H9 (cell line): ENCODE measurements around the gene ZC3H18. TPM values are rescaled to one million over a fixed set of nuclear protein-coding genes. Genes with fewer than 3 reads are reported as not detected.

ENCODE experiments used
- DNase-seq: peaks from one replicate; pipeline ENCODE4 v3.0.0-alpha.2; 2017
- H2AFZ ChIP-seq: one replicate; pipeline ENCODE4 v1.6.1; 2013; ENCODE audit warnings: mild to moderate bottlenecking, low read length, control low read depth, moderate library complexity
- H2AK5ac ChIP-seq: 2 replicates; pipeline ENCODE4 v1.6.1; 2013; ENCODE audit warnings: low read length, control low read depth, mixed read lengths; ENCODE audit not compliant: insufficient read length
- H2BK120ac ChIP-seq: one replicate; pipeline ENCODE4 v1.6.1; 2013; ENCODE audit warnings: low read depth, mild to moderate bottlenecking, low read length, control low read depth, inconsistent platforms; ENCODE audit not compliant: poor library complexity, severe bottlenecking
- H2BK12ac ChIP-seq: 2 replicates; pipeline ENCODE4 v1.6.1; 2013; ENCODE audit warnings: low read length, control low read depth, mixed read lengths, low read depth; ENCODE audit not compliant: insufficient read length
- H2BK15ac ChIP-seq: 2 replicates; pipeline ENCODE4 v1.6.1; 2013; ENCODE audit warnings: low read depth, low read length, control low read depth
- H2BK20ac ChIP-seq: one replicate; pipeline ENCODE4 v1.6.1; 2013; ENCODE audit warnings: low read depth, mild to moderate bottlenecking, low read length, control low read depth, inconsistent platforms; ENCODE audit not compliant: poor library complexity, severe bottlenecking
- H2BK5ac ChIP-seq: 2 replicates; pipeline ENCODE4 v1.6.1; 2013; ENCODE audit warnings: low read length, control low read depth, mixed read lengths; ENCODE audit not compliant: insufficient read length
- H3K14ac ChIP-seq: 2 replicates; pipeline ENCODE4 v1.6.1; 2013; ENCODE audit warnings: low read length, control low read depth; ENCODE audit not compliant: insufficient read depth
- H3K18ac ChIP-seq: 2 replicates; pipeline ENCODE4 v1.6.1; 2013; ENCODE audit warnings: low read depth, mild to moderate bottlenecking, mixed read lengths, low read length, control low read depth; ENCODE audit not compliant: insufficient read length
- H3K23ac ChIP-seq: 2 replicates; pipeline ENCODE4 v1.6.1; 2013; ENCODE audit warnings: low read length, control low read depth, mixed read lengths, low read depth; ENCODE audit not compliant: insufficient read length
- H3K23me2 ChIP-seq: 2 replicates; pipeline ENCODE4 v1.6.1; 2013; ENCODE audit warnings: low read depth, mild to moderate bottlenecking, mixed read lengths, low read length, control low read depth; ENCODE audit not compliant: insufficient read length, poor library complexity, severe bottlenecking
- H3K27ac ChIP-seq: 2 replicates; pipeline ENCODE4 v1.5.1; 2013; ENCODE audit warnings: low read length, control low read depth, mixed read lengths, low read depth; ENCODE audit not compliant: insufficient read length
- H3K27me3 ChIP-seq: 2 replicates; pipeline ENCODE4 v1.6.1; 2013; ENCODE audit warnings: low read length, control low read depth, inconsistent platforms; ENCODE audit not compliant: insufficient read depth
- H3K4ac ChIP-seq: 2 replicates; pipeline ENCODE4 v1.6.1; 2013; ENCODE audit warnings: low read depth, mild to moderate bottlenecking, control low read depth, inconsistent platforms, low read length, moderate library complexity
- H3K4me1 ChIP-seq: 2 replicates; pipeline ENCODE4 v1.6.1; 2013; ENCODE audit warnings: low read length, control low read depth, inconsistent platforms; ENCODE audit not compliant: insufficient read depth
- H3K4me2 ChIP-seq: 2 replicates; pipeline ENCODE4 v1.6.1; 2013; ENCODE audit warnings: low read length, control low read depth, mixed read lengths; ENCODE audit not compliant: insufficient read length, insufficient read depth
- H3K56ac ChIP-seq: 2 replicates; pipeline ENCODE4 v1.6.1; 2013; ENCODE audit warnings: low read depth, mild to moderate bottlenecking, mixed read lengths, low read length, control low read depth; ENCODE audit not compliant: insufficient read length
- H3K79me1 ChIP-seq: 2 replicates; pipeline ENCODE4 v1.6.1; 2013; ENCODE audit warnings: low read depth, mild to moderate bottlenecking, moderate library complexity, low read length, control low read depth, inconsistent platforms; ENCODE audit not compliant: insufficient read depth, poor library complexity, severe bottlenecking
- H3K79me2 ChIP-seq: 2 replicates; pipeline ENCODE4 v1.6.1; 2013; ENCODE audit warnings: low read length, control low read depth, inconsistent platforms; ENCODE audit not compliant: insufficient read depth
- H3K9ac ChIP-seq: 2 replicates; pipeline ENCODE4 v1.6.1; 2013; ENCODE audit warnings: low read length, control low read depth, mixed read lengths; ENCODE audit not compliant: insufficient read length; ENCODE audit errors: extremely low read depth
- H3K9me3 ChIP-seq: one replicate; pipeline ENCODE4 v1.6.1; 2013; ENCODE audit warnings: low read depth, low read length, inconsistent platforms; ENCODE audit not compliant: control insufficient read depth
- H3T11ph ChIP-seq: one replicate; pipeline ENCODE4 v1.6.1; 2013; ENCODE audit warnings: mild to moderate bottlenecking, low read length, control low read depth, inconsistent platforms
- H4K20me1 ChIP-seq: one replicate; pipeline ENCODE4 v1.6.1; 2013; ENCODE audit not compliant: control insufficient read depth, insufficient read length, insufficient read depth
- H4K5ac ChIP-seq: 2 replicates; pipeline ENCODE4 v1.6.1; 2013; ENCODE audit warnings: low read depth, mild to moderate bottlenecking, mixed read lengths, low read length, control low read depth; ENCODE audit not compliant: insufficient read length
- H4K8ac ChIP-seq: replicated peaks from 2 replicates; pipeline ENCODE4 v1.6.1; 2013; ENCODE audit warnings: low read length, control low read depth, mixed read lengths, low read depth; ENCODE audit not compliant: insufficient read length
- H4K91ac ChIP-seq: 2 replicates; pipeline ENCODE4 v1.6.1; 2013; ENCODE audit warnings: low read depth, mild to moderate bottlenecking, moderate library complexity, mixed read lengths, low read length, control low read depth; ENCODE audit not compliant: insufficient read length
- H3K27ac Mint-ChIP-seq, 3 experiments: 2 replicates in 2 of 3; 3 replicates in 1 of 3; pipeline ENCODE4 v1.8.0; 2020 to 2021; ENCODE audit warnings: mixed read lengths in 3 of 3, mild to moderate bottlenecking in 1 of 3, moderate library complexity in 1 of 3
- H3K27me3 Mint-ChIP-seq: 2 replicates; pipeline ENCODE4 v1.8.0; 2021; ENCODE audit warnings: low read depth, mild to moderate bottlenecking, moderate library complexity, mixed read lengths
- H3K36me3 Mint-ChIP-seq, 3 experiments: 2 replicates in 2 of 3; 3 replicates in 1 of 3; pipeline ENCODE4 v1.8.0; 2020 to 2021; ENCODE audit warnings: low read depth in 3 of 3, mixed read lengths in 3 of 3; ENCODE audit not compliant: insufficient read depth in 1 of 3
- H3K4me1 Mint-ChIP-seq, 2 experiments: 2 replicates each; pipeline ENCODE4 v1.8.0; 2020; ENCODE audit warnings: mixed read lengths in 2 of 2
- H3K4me3 Mint-ChIP-seq, 2 experiments: 2 replicates in 1 of 2; 3 replicates in 1 of 2; pipeline ENCODE4 v1.8.0; 2020 to 2021; ENCODE audit warnings: mild to moderate bottlenecking in 2 of 2, mixed read lengths in 2 of 2, moderate library complexity in 1 of 2
- H3K9me3 Mint-ChIP-seq, 2 experiments: 2 replicates in 1 of 2; 3 replicates in 1 of 2; pipeline ENCODE4 v1.8.0; 2020; ENCODE audit warnings: mild to moderate bottlenecking in 2 of 2, mixed read lengths in 2 of 2, moderate library complexity in 1 of 2
- CTCF ChIP-seq: fragments of 200-600 bp; sonication (generic); conservative IDR thresholded peaks from 3 replicates; pipeline ENCODE4 v1.8.0; 2021; ENCODE audit warnings: antibody characterized with exemption, mild to moderate bottlenecking
- WGBS: extraction: QIAGEN DNeasy Blood & Tissue Kit; methylation state at CpG from one replicate; pipeline ENCODE4 v1.1.7; 2013; ENCODE audit warnings: missing lambda C conversion rate, low lambda C conversion rate, mixed read lengths; ENCODE audit not compliant: insufficient read length; ENCODE audit errors: extremely low coverage; 5-methylcytosine and 5-hydroxymethylcytosine counted together
- total RNA-seq: library from RNA; stranded (reverse); gene quantifications from 2 replicates; pipeline ENCODE4 v1.2.1, GENCODE V29; 2021

Gene ZC3H18
- total RNA-seq, 1 experiment from 2014 or later = 69.7 TPM

GRCh38 chr16:88536510-88536909, 33.7 kb upstream of the ZC3H18 start:
- no peak overlapping the region for H2BK15ac ChIP-seq
- Mint-ChIP-seq H3K4me1 (peaks cover 2 to 41% of the 10 kb centered on the region in 2 experiments), H3K27me3 (peaks cover 22% of the 10 kb centered on the region), H3K9me3 (no peaks in the 10 kb centered on the region), H3K4me3 (peak overlapping the region in 1 of 2 experiments; percentile 86; a peak in 2 of 5 replicates), H3K27ac (no peak overlapping the region), H3K36me3 (peaks cover 4 to 5% (median 4%) of the 10 kb centered on the region in 3 experiments; a peak in 5 of 7 replicates)
- H2BK120ac ChIP-seq = no peak overlapping the region
- H3K9ac ChIP-seq = no peak overlapping the region
- H2AK5ac ChIP-seq = no peak overlapping the region
- peak; percentile 25 for DNase-seq
- H3K27ac ChIP-seq = no peak overlapping the region
- H3K4me1 ChIP-seq = no peaks in the 10 kb centered on the region
- no peak overlapping the region for H2AFZ ChIP-seq
- no peak overlapping the region for H3K18ac ChIP-seq
- H3K79me1 ChIP-seq = no peaks in the 10 kb centered on the region
- H3K4ac ChIP-seq = no peak overlapping the region
- no peak overlapping the region for H4K8ac ChIP-seq
- H4K91ac ChIP-seq = no peak overlapping the region
- TF ChIP-seq CTCF = no peak
- no peaks in the 10 kb centered on the region for H3K9me3 ChIP-seq
- no peak overlapping the region for H2BK5ac ChIP-seq
- H3K4me2 ChIP-seq = no peak overlapping the region
- peaks cover 7% of the 10 kb centered on the region for H3K23me2 ChIP-seq
- H3T11ph ChIP-seq = no peak overlapping the region
- no peaks in the 10 kb centered on the region for H3K79me2 ChIP-seq
- no peaks in the 10 kb centered on the region for H4K20me1 ChIP-seq
- no CpG with 5 or more reads among the region's 11 CpGs for WGBS
- H3K27me3 ChIP-seq = no peaks in the 10 kb centered on the region
- H4K5ac ChIP-seq = no peak overlapping the region
- H3K14ac ChIP-seq = no peak overlapping the region
- no peak overlapping the region for H3K23ac ChIP-seq
- H2BK20ac ChIP-seq = no peak overlapping the region
- no peak overlapping the region for H3K56ac ChIP-seq
- no peak overlapping the region for H2BK12ac ChIP-seq
